SK-N-SH (cell line): Measurements from ENCODE around the gene ADIPOR2. TPM values are rescaled to one million over a fixed set of nuclear protein-coding genes. Genes with fewer than 3 reads are reported as not detected.

Experiments used
- CTCF ChIA-PET: fragments of 300-600, 350-600 bp; formaldehyde crosslinking; extraction: SDS; loops from one replicate; lab custom pipeline; 2021; lab: Yijun Ruan, JAX
- POLR2A ChIA-PET: fragments of 350-600 bp; sonication (Branson Sonifier 250); formaldehyde crosslinking; extraction: SDS; loops from one replicate; lab custom pipeline; 2020; ENCODE audit warnings: antibody characterized with exemption, inconsistent platforms; lab: Yijun Ruan, JAX
- DNase-seq: peaks from one replicate; pipeline ENCODE4 v3.0.0; 2012
- H2AFZ ChIP-seq: fragments of 200-600 bp; sonication (generic); 2 replicates; pipeline ENCODE4 v1.8.1; 2016; ENCODE audit warnings: antibody characterized with exemption, mild to moderate bottlenecking, low read depth
- H3F3A ChIP-seq: fragments of 200-600 bp; sonication (generic); replicated peaks from 2 replicates; pipeline ENCODE3; 2016; ENCODE audit warnings: antibody characterized with exemption, mild to moderate bottlenecking; ENCODE audit not compliant: insufficient read depth
- H3K27ac ChIP-seq, 2 experiments: fragments of 200-500 bp in 1 of 2; fragments of 200-600 bp in 1 of 2; sonication (Bioruptor generic) in 1 of 2; sonication (generic), shearing (Covaris generic) in 1 of 2; 2 replicates each; pipeline versions ENCODE4 v1.5.1 to v1.6.1; 2014 to 2016; ENCODE audit warnings: low read depth in 2 of 2, inconsistent platforms in 1 of 2, low read length in 1 of 2, mild to moderate bottlenecking in 1 of 2, mixed read lengths in 1 of 2
- H3K27me3 ChIP-seq: fragments of 200-600 bp; sonication (generic), shearing (Covaris generic); 2 replicates; pipeline ENCODE4 v1.6.1; 2016; ENCODE audit warnings: mixed run types; ENCODE audit not compliant: insufficient read depth
- H3K36me3 ChIP-seq, 2 experiments: fragments of 200-500 bp in 1 of 2; fragments of 200-600 bp in 1 of 2; sonication (Bioruptor generic) in 1 of 2; sonication (generic) in 1 of 2; replicated peaks in 1 of 2; 2 replicates each; pipeline versions ENCODE3 to v1.5.1; 2014 to 2016; ENCODE audit warnings: low read length in 1 of 2, mild to moderate bottlenecking in 1 of 2; ENCODE audit not compliant: insufficient read depth in 2 of 2, control insufficient read depth in 1 of 2
- H3K4me1 ChIP-seq, 2 experiments: fragments of 200-500 bp in 1 of 2; fragments of 200-600 bp in 1 of 2; sonication (Bioruptor generic) in 1 of 2; sonication (generic), shearing (Covaris generic) in 1 of 2; 2 replicates each; pipeline versions ENCODE4 v1.5.1 to v1.6.1; 2014 to 2016; ENCODE audit warnings: low read depth in 1 of 2, low read length in 1 of 2, mixed run types in 1 of 2; ENCODE audit not compliant: insufficient read depth in 2 of 2, control insufficient read depth in 1 of 2
- H3K4me2 ChIP-seq: fragments of 200-600 bp; sonication (generic), shearing (Covaris generic); 2 replicates; pipeline ENCODE4 v1.6.1; 2017; ENCODE audit warnings: mixed run types
- H3K4me3 ChIP-seq, 2 experiments: fragments of 200-500 bp in 1 of 2; fragments of 200-600 bp in 1 of 2; sonication (Bioruptor generic) in 1 of 2; sonication (generic), shearing (Covaris generic) in 1 of 2; 2 replicates each; pipeline versions ENCODE4 v1.5.1 to v1.8.1; 2014 to 2016; ENCODE audit warnings: low read depth in 2 of 2, inconsistent platforms in 1 of 2, low read length in 1 of 2, mild to moderate bottlenecking in 1 of 2, mixed read lengths in 1 of 2, moderate library complexity in 1 of 2
- H3K79me2 ChIP-seq: fragments of 200-600 bp; sonication (generic); 2 replicates; pipeline ENCODE4 v1.8.1; 2017; ENCODE audit warnings: mild to moderate bottlenecking; ENCODE audit not compliant: insufficient read depth
- H3K9ac ChIP-seq: fragments of 200-600 bp; sonication (generic); 2 replicates; pipeline ENCODE4 v1.6.1; 2017; ENCODE audit warnings: mixed run types
- H3K9me2 ChIP-seq: fragments of 200-600 bp; sonication (generic); 2 replicates; pipeline ENCODE4 v1.6.1; 2017; ENCODE audit warnings: mixed run types
- H3K9me3 ChIP-seq: fragments of 200-600 bp; sonication (generic); 2 replicates; pipeline ENCODE4 v1.6.1; 2017; ENCODE audit warnings: mixed run types, mild to moderate bottlenecking, moderate library complexity
- H4K20me1 ChIP-seq: fragments of 200-600 bp; sonication (generic); 2 replicates; pipeline ENCODE4 v1.6.1; 2017; ENCODE audit warnings: mild to moderate bottlenecking, mixed run types; ENCODE audit not compliant: insufficient read depth
- CHD2 ChIP-seq: fragments of 150-350 bp; IDR thresholded peaks from 2 replicates; pipeline ENCODE4 v1.6.1; 2018; ENCODE audit warnings: low read length; ENCODE audit not compliant: partially characterized antibody
- ELF1 ChIP-seq: IDR thresholded peaks from 2 replicates; pipeline ENCODE4 v1.4.0; 2012
- EZH2phosphoT487 ChIP-seq: fragments of 200-600 bp; sonication (generic); IDR thresholded peaks from 2 replicates; pipeline ENCODE4 v1.6.1; 2017; ENCODE audit warnings: low read depth, mixed run types, mild to moderate bottlenecking, antibody characterized with exemption, moderate library complexity, borderline replicate concordance
- FOXM1 ChIP-seq: IDR thresholded peaks from 2 replicates; pipeline ENCODE4 v1.4.0; 2012; ENCODE audit warnings: low read depth, mild to moderate bottlenecking
- GABPA ChIP-seq: IDR thresholded peaks from 2 replicates; pipeline ENCODE4 v1.4.0; 2012; ENCODE audit warnings: low read depth, mild to moderate bottlenecking
- GATA2 ChIP-seq: sonication (generic); formaldehyde crosslinking; IDR thresholded peaks from 2 replicates; pipeline ENCODE4 v1.5.0; 2020; ENCODE audit warnings: mild to moderate bottlenecking, missing genetic modification reagents
- JUND ChIP-seq: IDR thresholded peaks from 2 replicates; pipeline ENCODE4 v1.4.0; 2012
- MXI1 ChIP-seq: IDR thresholded peaks from 2 replicates; pipeline ENCODE4 v1.6.1; 2012; ENCODE audit warnings: mild to moderate bottlenecking, low read depth, low read length, improper control_type of control experiment
- RAD21 ChIP-seq: IDR thresholded peaks from 2 replicates; pipeline ENCODE4 v1.6.1; 2012; ENCODE audit warnings: mild to moderate bottlenecking, low read length
- RCOR1 ChIP-seq: fragments of 150-350 bp; IDR thresholded peaks from 2 replicates; pipeline ENCODE4 v1.6.1; 2017; ENCODE audit warnings: antibody characterized with exemption, low read length
- TCF12 ChIP-seq: IDR thresholded peaks from 2 replicates; pipeline ENCODE4 v1.4.0; 2012
- TEAD4 ChIP-seq: IDR thresholded peaks from 2 replicates; pipeline ENCODE4 v1.4.0; 2012; ENCODE audit warnings: mild to moderate bottlenecking, borderline replicate concordance; ENCODE audit not compliant: insufficient read depth
- USF1 ChIP-seq: IDR thresholded peaks from 2 replicates; pipeline ENCODE4 v1.4.0; 2012; ENCODE audit warnings: low read depth, borderline replicate concordance
- WGBS: methylation state at CpG from one replicate; pipeline ENCODE4 v1.1.6; 2017; ENCODE audit warnings: low lambda C conversion rate; 5-methylcytosine and 5-hydroxymethylcytosine counted together
- polyA plus RNA-seq, 3 experiments: library from polyadenylated mRNA; depleted of rRNA; stranded (reverse); fragments of >200 nt; gene quantifications; 2 replicates each; pipeline ENCODE4 v1.2.3, GENCODE V29; 2012

The ADIPOR2 gene
- polyA plus RNA-seq, 1 of the 3 experiments (the other 2 are of a cell fraction): 17.1 TPM

DNA sequence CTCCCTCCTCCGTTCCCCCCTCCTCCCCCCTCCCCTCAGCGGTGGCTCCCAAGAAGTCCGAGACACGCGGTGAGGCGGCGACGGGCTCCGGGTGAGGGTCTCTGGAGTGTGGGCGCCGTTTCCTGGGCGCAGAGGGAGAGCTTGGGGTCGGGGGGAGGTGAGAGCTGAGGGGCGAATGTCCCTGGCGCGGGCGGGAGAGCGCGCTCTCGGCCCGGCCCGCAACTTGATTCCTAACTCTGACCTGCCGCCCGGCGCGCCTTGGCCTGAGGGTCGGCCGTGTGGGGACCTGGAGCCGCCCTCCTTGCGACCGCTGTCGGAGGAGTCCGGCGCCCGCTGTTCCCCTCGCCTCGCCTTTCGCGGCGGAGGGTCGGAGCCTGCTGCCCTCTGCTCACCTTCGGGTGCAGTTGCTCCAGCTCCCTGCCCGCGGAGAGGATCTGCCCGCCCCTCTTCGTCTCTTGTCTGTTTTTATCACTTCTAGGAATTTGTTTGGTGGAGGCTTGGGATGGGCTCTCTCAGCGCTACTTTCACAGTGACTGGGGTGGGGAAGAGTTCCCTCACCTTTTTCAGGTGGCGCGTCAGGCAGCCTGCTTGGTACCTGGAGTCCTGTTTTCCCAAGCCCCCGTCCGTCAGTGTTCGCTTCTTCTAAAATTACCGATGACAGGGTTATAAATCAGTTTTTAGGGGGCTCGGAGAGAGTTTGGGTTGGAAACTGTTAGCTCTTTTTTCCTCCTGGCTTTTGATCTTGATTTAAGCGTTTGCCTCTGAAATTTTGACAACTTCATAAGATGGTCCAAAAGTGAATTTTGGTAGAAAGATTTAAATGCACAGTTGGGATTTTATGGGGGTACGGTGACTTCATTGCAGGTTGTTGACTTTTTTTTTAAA is 495 bp downstream of the ADIPOR2 start:
- Histone ChIP-seq H3K9me3 (no peaks in the 10 kb centered on the region), H3K27me3 (no peaks in the 10 kb centered on the region), H3K9me2 (no peaks in the 10 kb centered on the region), H3F3A (peaks cover 16% of the 10 kb centered on the region), H3K4me2 (peak overlapping the region; percentile 97), H2AFZ (peak overlapping the region; percentile 86), H3K36me3 (peaks cover 5 to 6% of the 10 kb centered on the region in 2 experiments), H3K4me1 (peaks cover 3 to 5% of the 10 kb centered on the region in 2 experiments; a peak in 2 of 4 replicates), H3K9ac (peak overlapping the region; percentile 85), H3K27ac (peak overlapping the region; percentile 84 to 94), H3K4me3 (peak overlapping the region; percentile 91 to 99), H3K79me2 (peaks cover 50% of the 10 kb centered on the region), H4K20me1 (peaks cover 23% of the 10 kb centered on the region)
- 1% methylated on average over 28 of the region's 56 CpGs for WGBS
- DNase-seq: no peak
- CTCF ChIA-PET: interaction anchor here (0.7 to 4.4 kb wide), 9 partner anchors 9 to 288 kb away, joined by 3 to 38 read pairs (median 4); no protein-coding TSS in a partner anchor
- no peak for TF ChIP-seq FOXM1
- TF ChIP-seq MXI1: 0 out of 2 replicates have a peak, but pooled peaks have one; percentile 10
- POLR2A ChIA-PET: interaction anchor here (0.9 to 1.4 kb wide), 6 partner anchors 15 to 100 kb away, joined by 3 to 8 read pairs (median 4); partner anchors contain the start of gene WNT5B

DNA sequence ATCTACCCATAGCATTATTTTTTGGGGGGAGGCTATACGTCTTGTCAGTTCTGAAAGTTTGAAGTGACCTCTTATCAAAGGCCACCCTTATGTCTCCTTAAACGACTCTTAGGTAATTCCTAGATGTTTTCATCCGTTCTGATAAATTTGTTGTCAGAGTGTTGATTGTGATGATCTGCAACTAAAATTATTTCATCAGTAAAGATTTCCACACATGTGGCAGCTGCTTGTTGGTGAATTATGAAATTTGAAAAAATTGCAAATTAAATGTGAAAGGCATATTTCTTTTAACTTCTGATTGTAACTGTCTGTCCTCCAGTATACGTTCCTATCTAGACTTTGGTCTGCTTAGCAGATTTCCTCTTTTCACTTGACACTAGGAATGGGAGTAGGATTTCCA is 1.4 kb downstream of the ADIPOR2 start:
- ChIA-PET POLR2A (no interaction called here), CTCF (interaction anchor here (0.6 to 4.4 kb wide), 7 partner anchors 8 to 335 kb away, joined by 3 to 38 read pairs (median 5); no protein-coding TSS in a partner anchor)
- peaks cover 59% of the 10 kb centered on the region for H3K79me2 ChIP-seq
- no peaks in the 10 kb centered on the region for H3K9me3 ChIP-seq
- no peaks in the 10 kb centered on the region for H3K27me3 ChIP-seq
- 73% methylated on average over 4 of the region's 4 CpGs for WGBS
- H3K9ac ChIP-seq: peak overlapping the region; percentile 85; the same call in 1 of the 2 replicates
- peak overlapping the region; percentile 91 to 99; a peak in 3 of 4 replicates for H3K4me3 ChIP-seq
- H3K4me2 ChIP-seq: peak overlapping the region; percentile 97
- peaks cover 32% of the 10 kb centered on the region for H4K20me1 ChIP-seq
- TF ChIP-seq TEAD4: no peak
- no peak for TF ChIP-seq GABPA
- TF ChIP-seq TCF12: no peak
- TF ChIP-seq ELF1: no peak
- no peak for TF ChIP-seq GATA2 (CRISPR knock-in tag)
- TF ChIP-seq EZH2phosphoT487: no peak
- TF ChIP-seq JUND: no peak
- TF ChIP-seq MXI1: no peak
- TF ChIP-seq FOXM1: no peak
- no peak for TF ChIP-seq USF1
- TF ChIP-seq CHD2: no peak
- TF ChIP-seq RAD21: no peak
- no peak for TF ChIP-seq RCOR1
- H3K9me2 ChIP-seq: no peaks in the 10 kb centered on the region
- H3F3A ChIP-seq: peaks cover 14% of the 10 kb centered on the region
- no peak for DNase-seq
- no peak overlapping the region for H3K27ac ChIP-seq
- peaks cover 3 to 5% of the 10 kb centered on the region in 2 experiments; a peak in 2 of 4 replicates for H3K4me1 ChIP-seq
- H2AFZ ChIP-seq: no peak overlapping the region
- H3K36me3 ChIP-seq: peaks cover 5 to 6% of the 10 kb centered on the region in 2 experiments
